ENCODE results near the gene TEKT2. TPM values are rescaled to one million over a fixed set of nuclear protein-coding genes. Genes with fewer than 3 reads are reported as not detected.

Gene TEKT2
- total RNA-seq, 1 donor from 2014 or later: 0.75 TPM

DNA sequence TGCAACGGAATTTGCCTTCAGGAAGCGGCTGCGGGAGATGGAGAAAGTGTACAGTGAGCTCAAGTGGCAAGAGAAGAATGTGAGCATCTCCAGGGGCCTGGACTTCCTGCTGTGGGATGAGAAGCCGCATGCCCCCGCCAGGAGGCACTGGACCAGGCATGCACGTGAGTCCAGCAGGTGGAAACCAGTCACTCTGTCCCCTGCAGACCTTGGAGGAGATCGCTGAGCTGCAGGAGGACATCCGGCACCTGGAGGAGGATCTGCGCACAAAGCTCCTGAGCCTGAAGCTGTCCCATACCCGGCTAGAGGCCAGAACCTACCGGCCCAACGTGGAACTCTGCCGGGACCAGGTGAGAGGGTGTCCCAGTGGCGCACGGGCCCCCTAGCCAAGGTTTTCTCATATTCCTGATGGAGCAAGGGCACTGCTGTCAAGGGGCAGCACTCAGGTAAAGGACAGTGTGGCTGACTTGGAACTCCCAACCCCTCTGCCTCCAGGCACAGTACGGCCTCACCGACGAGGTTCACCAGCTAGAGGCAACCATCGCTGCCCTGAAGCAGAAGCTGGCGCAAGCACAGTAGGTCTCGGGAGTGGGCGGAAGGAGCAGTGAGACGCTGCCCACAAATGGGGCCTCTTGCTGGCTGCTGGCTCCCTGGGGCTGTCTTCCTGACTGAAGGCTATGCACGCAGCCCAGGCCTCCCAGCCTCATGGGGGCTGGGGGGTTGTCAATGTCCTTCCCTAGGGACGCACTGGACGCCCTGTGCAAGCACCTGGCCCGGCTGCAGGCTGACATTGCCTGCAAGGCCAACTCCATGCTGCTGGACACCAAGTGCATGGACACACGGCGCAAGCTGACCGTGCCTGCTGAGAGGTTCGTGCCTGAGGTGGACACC lies 3.6 kb downstream of the TEKT2 start:
- DNase-seq (ENCODE audit: low spot score): no peak

DNA sequence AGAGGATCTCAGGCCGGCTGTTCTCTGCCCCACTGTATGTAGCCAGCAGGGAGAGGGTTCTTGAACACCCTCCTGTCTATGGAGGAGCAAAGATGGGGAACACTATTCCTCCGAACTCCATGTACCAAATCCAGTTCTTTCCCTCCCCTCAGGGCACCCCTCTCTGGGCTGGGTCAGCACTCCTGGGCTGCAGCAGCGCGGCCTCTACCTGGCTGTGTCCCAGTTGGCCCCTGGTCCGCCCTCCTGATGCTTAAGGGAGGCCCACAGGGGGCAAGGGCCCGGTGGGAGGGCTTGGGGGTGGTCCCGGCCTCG lies 4.3 kb downstream of the TEKT2 start:
- no peak for DNase-seq (ENCODE audit: low spot score)

- DNase-seq (ENCODE audit: low spot score): peak; percentile 89
These were observed 4.9 kb downstream of the TEKT2 start, which contains the start of gene ADPRS for GRCh38 chr1:36088577-36089392. Gene ADPRS, plus strand, starts transcription at chr1:36088892. Its CDS starts 13 bp downstream, at chr1:36088905.

DNA sequence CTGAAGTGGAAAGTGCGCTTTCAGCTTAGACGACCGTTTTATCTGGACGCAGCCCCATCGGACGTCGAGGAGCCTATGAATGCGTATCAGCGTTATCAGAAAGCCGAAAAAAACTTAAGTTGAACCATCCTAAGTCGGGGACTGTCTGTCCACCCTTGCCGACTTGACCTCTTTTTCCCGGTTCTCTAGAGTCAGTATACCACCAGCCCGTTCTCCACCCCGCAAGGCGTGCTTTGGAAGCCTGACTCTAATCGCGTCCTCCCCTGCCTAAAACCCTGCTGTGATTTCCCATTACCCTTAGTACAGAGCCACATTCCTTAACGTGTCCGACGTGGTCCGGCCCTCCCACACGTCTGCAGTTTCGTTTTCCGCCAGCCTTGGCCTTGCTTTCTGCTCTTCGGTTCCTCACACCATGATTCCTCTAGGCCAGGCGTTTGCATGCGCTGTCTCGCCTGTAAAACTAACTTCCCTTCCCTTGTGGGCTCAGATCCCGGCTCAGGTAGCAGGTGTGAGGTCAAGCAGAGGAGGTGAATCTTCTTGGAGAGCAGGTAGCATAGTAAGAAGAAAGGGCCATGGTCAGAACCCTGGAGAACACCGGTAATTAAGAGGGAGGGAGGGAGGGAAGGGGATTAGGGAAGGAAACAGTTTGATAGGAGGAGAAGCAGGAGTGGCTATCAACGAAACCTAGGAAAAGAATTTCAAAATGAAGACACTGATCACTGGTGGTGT lies 5.7 kb downstream of the TEKT2 start:
- no peak for DNase-seq (ENCODE audit: low spot score)

- no peak for DNase-seq (ENCODE audit: low spot score)
These were observed 7.2 kb downstream of the TEKT2 start for GRCh38 chr1:36091141-36091540.

DNA sequence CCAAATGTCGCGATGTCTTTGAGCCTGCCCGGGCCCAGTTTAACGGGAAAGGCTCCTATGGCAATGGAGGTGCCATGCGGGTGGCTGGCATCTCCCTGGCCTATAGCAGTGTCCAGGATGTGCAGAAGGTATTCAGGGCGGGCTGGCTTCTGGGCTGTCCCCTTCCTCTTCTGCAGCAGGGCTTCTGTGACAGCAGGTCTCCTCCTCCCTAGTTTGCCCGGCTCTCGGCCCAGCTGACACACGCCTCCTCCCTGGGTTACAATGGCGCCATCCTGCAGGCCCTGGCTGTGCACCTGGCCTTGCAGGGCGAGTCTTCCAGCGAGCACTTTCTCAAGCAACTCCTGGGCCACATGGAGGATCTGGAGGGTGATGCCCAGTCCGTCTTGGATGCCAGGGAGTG lies 7.8 kb downstream of the TEKT2 start:
- no peak for DNase-seq (ENCODE audit: low spot score)

DNA sequence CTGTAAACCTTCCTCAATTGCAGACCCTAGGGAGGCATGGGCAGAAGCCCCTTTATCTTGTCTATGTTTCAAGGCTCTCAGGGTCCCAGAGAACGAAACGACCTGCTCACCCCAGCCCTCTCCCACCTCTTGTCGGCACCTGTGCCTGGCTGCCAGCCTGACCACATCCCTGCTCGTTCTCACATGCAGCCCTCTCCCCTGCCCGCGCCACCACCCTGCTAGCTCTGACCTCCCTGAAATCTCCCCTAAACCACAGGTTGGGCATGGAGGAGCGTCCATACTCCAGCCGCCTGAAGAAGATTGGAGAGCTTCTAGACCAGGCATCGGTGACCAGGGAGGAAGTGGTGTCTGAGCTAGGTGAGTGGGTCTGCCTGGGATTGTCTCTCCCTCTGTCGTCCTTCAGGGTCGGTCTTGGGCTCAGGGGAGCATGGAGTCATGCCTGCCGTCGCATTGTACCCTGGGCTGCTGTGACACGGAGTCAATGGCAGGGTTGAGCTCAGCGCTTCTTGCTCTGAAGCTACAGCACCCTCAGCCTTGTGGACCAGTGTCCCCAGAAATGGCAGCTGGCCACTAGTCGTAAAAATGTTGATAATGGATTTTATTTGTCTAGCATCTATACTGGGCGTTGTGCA lies 8.4 kb downstream of the TEKT2 start:
- no peak for DNase-seq (ENCODE audit: low spot score)

DNA sequence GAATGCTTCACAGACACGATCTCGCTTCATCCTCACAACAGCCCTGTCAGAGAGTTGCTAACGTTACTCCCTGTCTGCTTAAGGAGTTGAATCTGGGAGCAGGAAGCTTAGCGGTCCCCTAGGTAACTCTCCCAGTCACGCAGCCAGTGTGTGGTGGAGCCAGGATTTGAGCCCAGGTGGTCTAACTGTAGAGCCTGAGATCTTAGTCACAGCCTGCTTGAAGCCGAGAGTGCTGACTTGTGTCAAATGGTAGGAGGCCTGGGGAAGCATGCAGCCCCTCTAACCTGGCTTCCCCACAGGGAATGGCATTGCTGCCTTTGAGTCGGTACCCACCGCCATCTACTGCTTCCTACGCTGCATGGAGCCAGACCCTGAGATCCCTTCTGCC lies 8.9 kb downstream of the TEKT2 start:
- DNase-seq (ENCODE audit: low spot score): no peak

- DNase-seq (ENCODE audit: low spot score): no peak
These were observed 9.3 kb downstream of the TEKT2 start for GRCh38 chr1:36093226-36093625.

DNA sequence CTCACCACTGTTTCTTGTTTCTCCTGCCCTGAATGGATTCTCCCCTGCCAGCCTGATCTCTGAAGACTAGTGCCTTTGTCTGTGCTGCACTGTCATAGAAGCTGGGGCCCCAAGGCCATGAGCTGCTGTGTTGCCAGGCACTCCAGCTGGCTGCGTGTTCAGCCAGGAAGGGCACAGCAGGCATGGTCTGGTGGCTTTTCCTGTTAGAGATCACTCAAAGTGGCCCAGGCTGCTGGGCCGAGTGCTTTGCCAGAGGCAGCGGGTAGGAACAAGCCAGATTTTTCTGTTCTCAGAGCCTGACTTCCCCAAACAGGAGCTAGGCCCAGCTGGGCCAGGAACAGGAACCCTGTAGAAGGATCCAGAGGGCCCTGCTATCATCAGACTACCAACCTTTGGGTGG lies 10.0 kb downstream of the TEKT2 start:
- no peak for DNase-seq (ENCODE audit: low spot score)

GRCh38 chr1:36094621-36095061 lies 10.7 kb downstream of the TEKT2 start:
- DNase-seq (ENCODE audit: low spot score): no peak

GRCh38 chr1:36095760-36096405 lies 12.0 kb downstream of the TEKT2 start:
- DNase-seq (ENCODE audit: low spot score): no peak

- DNase-seq (ENCODE audit: low spot score): no peak
These were observed 12.9 kb downstream of the TEKT2 start for GRCh38 chr1:36096500-36097432.

GRCh38 chr1:36097693-36098585 lies 14.0 kb downstream of the TEKT2 start:
- no peak for DNase-seq (ENCODE audit: low spot score)

DNA sequence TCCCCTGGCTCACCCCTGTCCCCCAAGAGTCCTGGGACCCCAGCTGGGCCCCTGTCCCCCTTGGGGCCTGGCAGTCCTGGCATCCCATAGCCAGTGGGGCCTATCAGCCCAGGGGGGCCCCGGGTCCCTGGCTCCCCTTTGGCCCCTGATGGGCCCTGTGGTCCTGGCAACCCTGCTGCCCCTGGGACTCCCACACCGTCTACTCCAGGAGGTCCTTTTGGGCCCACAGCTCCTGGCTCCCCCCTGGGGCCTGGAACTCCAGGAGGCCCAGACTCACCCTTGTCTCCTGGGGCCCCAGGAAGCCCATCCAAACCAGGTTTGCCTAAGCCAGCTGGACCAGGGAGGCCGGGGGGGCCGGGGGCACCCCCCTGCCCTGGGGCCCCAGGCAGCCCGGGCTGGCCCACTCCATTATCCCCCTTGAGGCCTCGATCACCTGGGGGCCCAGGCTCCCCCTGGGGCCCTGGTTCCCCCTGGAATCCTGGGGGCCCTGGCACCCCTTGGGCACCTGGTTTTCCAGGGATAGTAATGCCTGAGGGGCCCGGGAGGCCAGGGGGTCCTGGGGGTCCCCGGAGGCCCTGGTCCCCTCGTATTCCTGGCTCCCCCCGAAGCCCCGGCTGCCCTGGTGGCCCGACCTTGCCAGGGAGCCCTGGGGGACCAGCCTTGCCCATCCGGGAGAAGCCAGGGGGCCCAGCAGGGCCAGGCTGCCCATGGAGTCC lies 14.9 kb downstream of the TEKT2 start:
- DNase-seq (ENCODE audit: low spot score): no peak

- peak; percentile 78 for DNase-seq (ENCODE audit: low spot score)
These were observed 15.9 kb downstream of the TEKT2 start for GRCh38 chr1:36099681-36100341.

GRCh38 chr1:36100376-36100775 lies 16.5 kb downstream of the TEKT2 start:
- no peak for DNase-seq (ENCODE audit: low spot score)

GRCh38 chr1:36101546-36101945 lies 17.7 kb downstream of the TEKT2 start:
- DNase-seq (ENCODE audit: low spot score): no peak

Measured in mucosa of gallbladder (tissue), 1 donor.